SU-DHL-6 (cell line): ENCODE measurements around the gene SLC33A1.

Source experiments
- H2AFZ ChIP-seq: fragments of 200-600 bp; sonication (generic); 2 replicates; pipeline ENCODE4 v1.6.1; 2014; ENCODE audit warnings: low read depth, mild to moderate bottlenecking, moderate library complexity, mixed read lengths, antibody characterized with exemption, low read length; ENCODE audit not compliant: severe bottlenecking
- H3F3A ChIP-seq: fragments of 200-600 bp; shearing (Covaris generic); 2 replicates; pipeline ENCODE4 v1.6.0; 2016; ENCODE audit warnings: antibody characterized with exemption, mild to moderate bottlenecking; ENCODE audit not compliant: insufficient read depth
- H3K27ac ChIP-seq: fragments of 200-600 bp; sonication (generic); 2 replicates; pipeline ENCODE4 v1.5.1; 2016; ENCODE audit warnings: low read depth, mild to moderate bottlenecking, low read length, moderate library complexity, mixed read lengths
- H3K27me3 ChIP-seq: fragments of 200-600 bp; sonication (generic), shearing (Covaris generic); 2 replicates; pipeline ENCODE4 v1.6.0; 2014; ENCODE audit warnings: mild to moderate bottlenecking, low read length
- H3K36me3 ChIP-seq: fragments of 200-600 bp; sonication (generic); 2 replicates; pipeline ENCODE4 v1.6.1; 2014; ENCODE audit warnings: mild to moderate bottlenecking, low read length, mixed read lengths
- H3K4me2 ChIP-seq: fragments of 300-600, 200-600 bp; shearing (Covaris generic), sonication (generic); 2 replicates; pipeline ENCODE4 v1.6.0; 2014; ENCODE audit warnings: low read length, low read depth, mild to moderate bottlenecking; ENCODE audit not compliant: poor library complexity, severe bottlenecking
- H3K4me3 ChIP-seq: fragments of 200-600 bp; sonication (generic); 2 replicates; pipeline ENCODE4 v1.5.1; 2014; ENCODE audit warnings: antibody characterized with exemption, low read length, mild to moderate bottlenecking, mixed read lengths; ENCODE audit not compliant: insufficient read depth, poor library complexity, severe bottlenecking
- H3K79me2 ChIP-seq: fragments of 200-600 bp; sonication (generic); 2 replicates; pipeline ENCODE4 v1.6.1; 2014; ENCODE audit warnings: mild to moderate bottlenecking, low read length, moderate library complexity; ENCODE audit not compliant: insufficient read depth
- H3K9ac ChIP-seq: fragments of 200-600 bp; sonication (generic); 2 replicates; pipeline ENCODE4 v1.7.0; 2014; ENCODE audit warnings: mild to moderate bottlenecking, low read length
- H3K9me2 ChIP-seq: fragments of 200-600 bp; sonication (generic); replicated peaks from 2 replicates; pipeline ENCODE4 v1.6.1; 2014; ENCODE audit warnings: low read length; ENCODE audit not compliant: insufficient read depth
- H3K9me3 ChIP-seq: fragments of 200-600 bp; sonication (generic); 2 replicates; pipeline ENCODE4 v1.6.1; 2014; ENCODE audit warnings: low read length, mixed read lengths; ENCODE audit not compliant: insufficient read depth
- H4K20me1 ChIP-seq: fragments of 200-600 bp; sonication (generic); 2 replicates; pipeline ENCODE4 v1.6.1; 2014; ENCODE audit warnings: low read depth, mild to moderate bottlenecking, antibody characterized with exemption, low read length, moderate library complexity, mixed read lengths
- EZH2phosphoT487 ChIP-seq: fragments of 200-600 bp; sonication (generic), shearing (Covaris generic); conservative IDR thresholded peaks from 2 replicates; pipeline ENCODE4 v1.6.1; 2018; ENCODE audit warnings: mild to moderate bottlenecking, antibody characterized with exemption, low read length, moderate library complexity, mixed read lengths
- TF ChIP-seq, protein P1 (sequence below): fragments of 200-600 bp; sonication (generic); IDR thresholded peaks from one replicate; pipeline ENCODE4 v1.5.1; 2017; ENCODE audit warnings: antibody characterized with exemption, mild to moderate bottlenecking, low read length, moderate library complexity; ENCODE audit not compliant: insufficient read depth, poor library complexity, severe bottlenecking

SLC33A1 gene

DNA sequence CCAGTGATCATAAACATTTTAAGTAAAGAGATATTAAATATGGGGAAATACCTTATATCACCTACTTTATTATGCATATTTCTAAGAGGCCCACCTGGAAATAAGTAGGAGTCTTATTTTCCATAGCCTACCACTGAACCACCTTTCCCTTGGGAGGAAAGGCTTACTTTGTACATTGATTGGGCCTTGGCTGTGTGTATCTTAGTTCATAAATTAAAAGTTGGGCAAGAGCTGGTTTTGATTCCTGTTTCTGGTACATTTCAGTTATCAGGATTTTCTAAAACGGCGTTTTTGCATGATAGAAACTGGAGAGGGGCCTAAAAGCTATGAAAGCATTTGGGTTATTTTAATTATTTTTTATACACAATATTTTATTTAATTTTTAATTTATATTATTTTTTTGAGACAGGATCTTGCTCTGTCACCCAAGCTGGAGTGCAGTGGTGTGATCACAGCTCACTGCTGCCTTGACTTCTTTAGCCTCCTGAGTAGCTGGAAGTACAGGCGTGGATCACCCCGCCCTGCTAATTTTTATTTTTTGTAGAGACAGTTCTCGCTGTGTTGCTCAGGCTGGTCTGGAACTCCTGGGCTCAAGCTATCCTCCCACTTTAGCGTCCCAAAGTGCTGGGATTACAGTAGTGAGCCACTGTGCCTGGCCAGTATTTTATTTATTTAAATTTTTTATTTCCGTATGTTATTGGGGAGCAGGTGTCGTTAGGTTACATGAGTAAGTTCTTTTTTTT lies 18.8 kb upstream of the SLC33A1 start:
- Histone ChIP-seq H4K20me1 (peaks cover 33% of the 10 kb centered on the region), H3K36me3 (no peaks in the 10 kb centered on the region), H3K4me3 (peak overlapping the region; percentile 87)

GRCh38 chr3:155871746-155872158 lies 17.5 kb upstream of the SLC33A1 start:
- TF ChIP-seq, protein P1, sequence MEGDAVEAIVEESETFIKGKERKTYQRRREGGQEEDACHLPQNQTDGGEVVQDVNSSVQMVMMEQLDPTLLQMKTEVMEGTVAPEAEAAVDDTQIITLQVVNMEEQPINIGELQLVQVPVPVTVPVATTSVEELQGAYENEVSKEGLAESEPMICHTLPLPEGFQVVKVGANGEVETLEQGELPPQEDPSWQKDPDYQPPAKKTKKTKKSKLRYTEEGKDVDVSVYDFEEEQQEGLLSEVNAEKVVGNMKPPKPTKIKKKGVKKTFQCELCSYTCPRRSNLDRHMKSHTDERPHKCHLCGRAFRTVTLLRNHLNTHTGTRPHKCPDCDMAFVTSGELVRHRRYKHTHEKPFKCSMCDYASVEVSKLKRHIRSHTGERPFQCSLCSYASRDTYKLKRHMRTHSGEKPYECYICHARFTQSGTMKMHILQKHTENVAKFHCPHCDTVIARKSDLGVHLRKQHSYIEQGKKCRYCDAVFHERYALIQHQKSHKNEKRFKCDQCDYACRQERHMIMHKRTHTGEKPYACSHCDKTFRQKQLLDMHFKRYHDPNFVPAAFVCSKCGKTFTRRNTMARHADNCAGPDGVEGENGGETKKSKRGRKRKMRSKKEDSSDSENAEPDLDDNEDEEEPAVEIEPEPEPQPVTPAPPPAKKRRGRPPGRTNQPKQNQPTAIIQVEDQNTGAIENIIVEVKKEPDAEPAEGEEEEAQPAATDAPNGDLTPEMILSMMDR = no peak
- TF ChIP-seq EZH2phosphoT487 = no peak
- H3K79me2 ChIP-seq = peaks cover 62% of the 10 kb centered on the region
- H3K9me2 ChIP-seq = no peaks in the 10 kb centered on the region
- no peaks in the 10 kb centered on the region for H3K9me3 ChIP-seq
- H3F3A ChIP-seq = no peaks in the 10 kb centered on the region
- H3K27me3 ChIP-seq = no peaks in the 10 kb centered on the region
- H3K9ac ChIP-seq = peak overlapping the region; percentile 99
- no peaks in the 10 kb centered on the region for H3K36me3 ChIP-seq
- H4K20me1 ChIP-seq = peaks cover 25% of the 10 kb centered on the region
- peak overlapping the region; percentile 87 for H3K4me3 ChIP-seq
- peak overlapping the region; percentile 82 for H3K4me2 ChIP-seq
- H2AFZ ChIP-seq = no peak overlapping the region
- H3K27ac ChIP-seq = peak overlapping the region; percentile 65

More for the DNA sequence above, 18.8 kb upstream of the SLC33A1 start:
- Histone ChIP-seq H3K79me2 (peaks cover 75% of the 10 kb centered on the region), H3K27me3 (no peaks in the 10 kb centered on the region), H3K4me2 (peak overlapping the region; percentile 82), H3K9me2 (no peaks in the 10 kb centered on the region), H3K27ac (no peak overlapping the region), H3F3A (no peaks in the 10 kb centered on the region), H3K9ac (peak overlapping the region; percentile 99), H3K9me3 (no peaks in the 10 kb centered on the region), H2AFZ (no peak overlapping the region)
- TF ChIP-seq, protein P1 = no peak
- TF ChIP-seq EZH2phosphoT487 = no peak

- Histone ChIP-seq H3F3A (no peaks in the 10 kb centered on the region), H3K27ac (peak overlapping the region; percentile 65), H4K20me1 (peaks cover 19% of the 10 kb centered on the region)
Measured at GRCh38 chr3:155870945-155871745, 16.9 kb upstream of the SLC33A1 start.

More at GRCh38 chr3:155870945-155871745, 16.9 kb upstream of the SLC33A1 start:
- H3K36me3 ChIP-seq = no peaks in the 10 kb centered on the region
- H3K9me3 ChIP-seq = no peaks in the 10 kb centered on the region
- peak overlapping the region; percentile 87 for H3K4me3 ChIP-seq
- TF ChIP-seq, protein P1 = no peak
- no peaks in the 10 kb centered on the region for H3K27me3 ChIP-seq
- no peaks in the 10 kb centered on the region for H3K9me2 ChIP-seq
- H3K9ac ChIP-seq = peak overlapping the region; percentile 99
- peak overlapping the region; percentile 52 for H2AFZ ChIP-seq
- peak overlapping the region; percentile 82 for H3K4me2 ChIP-seq
- peaks cover 56% of the 10 kb centered on the region for H3K79me2 ChIP-seq
